AG09309 (cell line): ENCODE measurements around the gene AGBL4.

Source experiments
- DNase-seq: peaks from one replicate; pipeline ENCODE4 v3.0.0-alpha.2; 2010; ENCODE audit warnings: low read depth
- H3K4me3 ChIP-seq: 2 replicates; pipeline ENCODE4 v1.5.1; 2011; ENCODE audit warnings: mild to moderate bottlenecking, low read depth, low read length, moderate library complexity; ENCODE audit not compliant: control insufficient read depth
- TF ChIP-seq, protein P1 (sequence below): IDR thresholded peaks from 2 replicates; pipeline ENCODE4 v1.5.1; 2011; ENCODE audit warnings: mild to moderate bottlenecking, low read depth, low read length, inconsistent platforms; ENCODE audit not compliant: insufficient read depth, control insufficient read depth; ENCODE audit errors: missing control alignments

AGBL4 gene

GRCh38 chr1:48560577-48560976, 1463.2 kb downstream of the AGBL4 start:
- DNase-seq: no peak
- TF ChIP-seq, protein P1, sequence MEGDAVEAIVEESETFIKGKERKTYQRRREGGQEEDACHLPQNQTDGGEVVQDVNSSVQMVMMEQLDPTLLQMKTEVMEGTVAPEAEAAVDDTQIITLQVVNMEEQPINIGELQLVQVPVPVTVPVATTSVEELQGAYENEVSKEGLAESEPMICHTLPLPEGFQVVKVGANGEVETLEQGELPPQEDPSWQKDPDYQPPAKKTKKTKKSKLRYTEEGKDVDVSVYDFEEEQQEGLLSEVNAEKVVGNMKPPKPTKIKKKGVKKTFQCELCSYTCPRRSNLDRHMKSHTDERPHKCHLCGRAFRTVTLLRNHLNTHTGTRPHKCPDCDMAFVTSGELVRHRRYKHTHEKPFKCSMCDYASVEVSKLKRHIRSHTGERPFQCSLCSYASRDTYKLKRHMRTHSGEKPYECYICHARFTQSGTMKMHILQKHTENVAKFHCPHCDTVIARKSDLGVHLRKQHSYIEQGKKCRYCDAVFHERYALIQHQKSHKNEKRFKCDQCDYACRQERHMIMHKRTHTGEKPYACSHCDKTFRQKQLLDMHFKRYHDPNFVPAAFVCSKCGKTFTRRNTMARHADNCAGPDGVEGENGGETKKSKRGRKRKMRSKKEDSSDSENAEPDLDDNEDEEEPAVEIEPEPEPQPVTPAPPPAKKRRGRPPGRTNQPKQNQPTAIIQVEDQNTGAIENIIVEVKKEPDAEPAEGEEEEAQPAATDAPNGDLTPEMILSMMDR: no peak

DNA sequence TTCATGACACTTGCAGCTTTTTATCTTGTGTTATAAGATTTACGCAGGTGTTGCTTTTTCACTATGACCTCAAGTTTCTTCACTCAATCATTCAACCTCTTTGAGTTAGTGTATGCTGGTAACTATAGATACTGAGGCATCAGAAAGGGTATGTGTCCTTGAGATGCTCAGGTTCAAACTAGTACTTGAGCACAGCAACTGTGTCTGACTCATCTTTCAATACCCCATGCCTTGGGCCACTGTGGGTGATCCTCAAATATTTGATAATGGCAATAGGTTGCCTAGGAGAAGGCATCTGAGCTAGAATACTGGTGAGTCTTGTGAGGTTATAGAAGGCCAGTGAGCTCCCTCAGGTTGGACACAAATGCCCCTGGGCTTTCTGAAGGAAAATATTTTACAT, 1463.6 kb downstream of the AGBL4 start:
- DNase-seq: no peak
- TF ChIP-seq, protein P1: no peak
- H3K4me3 ChIP-seq: no peak overlapping the region

More at GRCh38 chr1:48560577-48560976, 1463.2 kb downstream of the AGBL4 start:
- H3K4me3 ChIP-seq: no peak overlapping the region

GRCh38 chr1:48558366-48558765, 1465.4 kb downstream of the AGBL4 start:
- DNase-seq: no peak
- TF ChIP-seq, protein P1: no peak
- no peak overlapping the region for H3K4me3 ChIP-seq

- DNase-seq: no peak
- H3K4me3 ChIP-seq: no peak overlapping the region
- TF ChIP-seq, protein P1: no peak
Measured at GRCh38 chr1:48556186-48556850, 1467.4 kb downstream of the AGBL4 start.

GRCh38 chr1:48555271-48555670, 1468.5 kb downstream of the AGBL4 start:
- DNase-seq: no peak
- no peak overlapping the region for H3K4me3 ChIP-seq
- TF ChIP-seq, protein P1: no peak

- TF ChIP-seq, protein P1: no peak
- no peak overlapping the region for H3K4me3 ChIP-seq
Measured at GRCh38 chr1:48552903-48553606, 1470.7 kb downstream of the AGBL4 start.

More at GRCh38 chr1:48552903-48553606, 1470.7 kb downstream of the AGBL4 start:
- DNase-seq: no peak
